A673 (cell line): Measurements from ENCODE around the gene CASQ1. TPM values are rescaled to one million over a fixed set of nuclear protein-coding genes. Genes with fewer than 3 reads are reported as not detected.

ENCODE experiments used
- BruUV-seq: library from RNA; stranded (reverse); fragments of 400-500 nt; replicated peaks from 2 replicates; lab custom pipeline; 2021; lab: Mats Ljungman, UMichigan
- CTCF ChIA-PET: fragments of 300-600 bp; sonication (Branson Sonifier 250); formaldehyde crosslinking; loops from one replicate; lab custom pipeline; 2022; ENCODE audit warnings: antibody characterized with exemption; lab: Charles Lee
- POLR2A ChIA-PET: fragments of 300-600 bp; sonication (Branson Sonifier 250); formaldehyde crosslinking; loops from one replicate; lab custom pipeline; 2022; ENCODE audit warnings: antibody characterized with exemption; ENCODE audit not compliant: low non-redundant PET; lab: Charles Lee
- DNase-seq: peaks from one replicate; pipeline ENCODE4 v3.0.0-alpha.2; 2015; ENCODE audit warnings: low spot score
- H3K27ac ChIP-seq: fragments of 200-600 bp; sonication (generic); 2 replicates; pipeline ENCODE4 v1.5.1; 2016; ENCODE audit warnings: mixed run types, low read depth, mild to moderate bottlenecking, mixed read lengths, antibody characterized with exemption, low read length; ENCODE audit not compliant: poor library complexity, severe bottlenecking
- H3K27me3 ChIP-seq: fragments of 200-600 bp; sonication (generic); replicated peaks from 2 replicates; pipeline ENCODE4 v1.6.1; 2017; ENCODE audit warnings: mixed run types, low read depth, mild to moderate bottlenecking, mixed read lengths, antibody characterized with exemption, low read length; ENCODE audit not compliant: insufficient read depth, poor library complexity
- H3K36me3 ChIP-seq: fragments of 200-600 bp; sonication (generic); 2 replicates; pipeline ENCODE4 v1.6.1; 2016; ENCODE audit warnings: mixed run types, mild to moderate bottlenecking, mixed read lengths, antibody characterized with exemption, low read length; ENCODE audit not compliant: insufficient read depth, poor library complexity, severe bottlenecking
- H3K4me1 ChIP-seq: fragments of 200-600 bp; sonication (generic); 2 replicates; pipeline ENCODE4 v1.6.1; 2017; ENCODE audit warnings: mixed run types, mild to moderate bottlenecking, mixed read lengths, antibody characterized with exemption, low read length; ENCODE audit not compliant: insufficient read depth, poor library complexity, severe bottlenecking
- H3K4me3 ChIP-seq: fragments of 200-600 bp; sonication (generic); 2 replicates; pipeline ENCODE4 v1.5.1; 2016; ENCODE audit warnings: low read depth, mixed run types, mild to moderate bottlenecking, mixed read lengths, low read length; ENCODE audit not compliant: poor library complexity, severe bottlenecking
- H3K9me3 ChIP-seq: fragments of 200-600 bp; sonication (generic); 2 replicates; pipeline ENCODE4 v1.6.1; 2016; ENCODE audit warnings: mixed run types, low read depth, mild to moderate bottlenecking, mixed read lengths, antibody characterized with exemption, low read length; ENCODE audit not compliant: poor library complexity, severe bottlenecking
- EZH2 ChIP-seq: fragments of 200-600 bp; sonication (generic); IDR thresholded peaks from 2 replicates; pipeline ENCODE4 v1.6.1; 2017; ENCODE audit warnings: borderline replicate concordance, low read depth, mild to moderate bottlenecking, mixed read lengths, antibody characterized with exemption, low read length; ENCODE audit not compliant: poor library complexity, severe bottlenecking
- intact Hi-C: fragments of 100-400 bp; cut with micrococcal nuclease; formaldehyde crosslinking; loops from one replicate; pipeline ENCODE4 v1.10.0; 2022; ENCODE audit not compliant: unreplicated experiment
- total RNA-seq: library from RNA; stranded (reverse); gene quantifications from 2 replicates; pipeline ENCODE4 v1.2.3, GENCODE V29; 2021
- TF ChIP-seq, protein P1 (sequence below): fragments of 300-800, 200-600 bp; sonication (generic); conservative IDR thresholded peaks from 2 replicates; pipeline ENCODE4 v1.5.1; 2017; ENCODE audit warnings: low read depth, mild to moderate bottlenecking, antibody characterized with exemption, low read length, moderate library complexity, mixed read lengths

Gene CASQ1
- total RNA-seq, 1 experiment from 2014 or later, result not detected

DNA sequence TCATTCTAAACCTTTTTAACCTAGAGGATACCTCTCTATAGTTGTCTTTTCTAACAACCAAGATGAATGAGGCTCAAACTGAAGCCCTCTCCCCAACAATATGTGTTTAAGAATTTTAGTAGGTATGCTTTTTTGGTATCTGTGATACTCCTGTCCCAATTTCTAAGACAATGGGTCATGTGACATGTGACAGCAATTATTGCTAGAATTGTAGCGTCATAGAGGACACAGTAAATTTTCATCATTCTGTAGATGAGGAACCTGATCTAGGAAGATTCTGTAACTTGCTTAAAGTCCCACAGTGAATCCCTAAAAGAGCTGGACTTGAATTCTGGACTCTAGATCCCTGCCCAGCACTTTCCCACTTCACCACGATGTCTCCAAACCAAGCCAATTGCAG is 11.6 kb upstream of the CASQ1 start:
- DNase-seq, result no peak

DNA sequence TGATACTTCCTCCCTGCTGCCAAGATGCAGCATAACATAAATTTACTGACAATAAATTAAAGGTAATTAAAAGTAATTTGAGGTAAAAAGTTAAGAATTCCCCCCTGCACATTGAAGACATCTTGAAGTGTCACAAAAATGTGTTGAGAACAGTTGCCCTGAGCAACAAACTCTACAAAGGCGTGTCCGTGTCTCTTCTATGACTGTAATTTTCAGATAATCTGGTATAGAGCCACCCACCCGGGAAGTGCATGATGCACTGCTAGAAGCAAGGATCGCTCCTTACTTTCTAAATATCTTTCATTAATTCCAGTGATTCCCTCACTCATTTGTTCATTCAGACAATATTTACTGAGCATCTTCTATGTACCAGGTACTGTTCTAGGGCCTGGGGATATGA is 11.0 kb upstream of the CASQ1 start:
- no peak for DNase-seq
- no TSS peak for BruUV-seq
- Histone ChIP-seq H3K36me3 (no peaks in the 10 kb centered on the region), H3K27me3 (no peaks in the 10 kb centered on the region), H3K4me3 (no peak overlapping the region), H3K27ac (no peak overlapping the region), H3K4me1 (no peaks in the 10 kb centered on the region), H3K9me3 (no peaks in the 10 kb centered on the region)
- intact Hi-C loops, result no loop called here
- ChIA-PET CTCF (no interaction called here), POLR2A (no interaction called here)
- TF ChIP-seq EZH2, result no peak
- TF ChIP-seq, protein P1, sequence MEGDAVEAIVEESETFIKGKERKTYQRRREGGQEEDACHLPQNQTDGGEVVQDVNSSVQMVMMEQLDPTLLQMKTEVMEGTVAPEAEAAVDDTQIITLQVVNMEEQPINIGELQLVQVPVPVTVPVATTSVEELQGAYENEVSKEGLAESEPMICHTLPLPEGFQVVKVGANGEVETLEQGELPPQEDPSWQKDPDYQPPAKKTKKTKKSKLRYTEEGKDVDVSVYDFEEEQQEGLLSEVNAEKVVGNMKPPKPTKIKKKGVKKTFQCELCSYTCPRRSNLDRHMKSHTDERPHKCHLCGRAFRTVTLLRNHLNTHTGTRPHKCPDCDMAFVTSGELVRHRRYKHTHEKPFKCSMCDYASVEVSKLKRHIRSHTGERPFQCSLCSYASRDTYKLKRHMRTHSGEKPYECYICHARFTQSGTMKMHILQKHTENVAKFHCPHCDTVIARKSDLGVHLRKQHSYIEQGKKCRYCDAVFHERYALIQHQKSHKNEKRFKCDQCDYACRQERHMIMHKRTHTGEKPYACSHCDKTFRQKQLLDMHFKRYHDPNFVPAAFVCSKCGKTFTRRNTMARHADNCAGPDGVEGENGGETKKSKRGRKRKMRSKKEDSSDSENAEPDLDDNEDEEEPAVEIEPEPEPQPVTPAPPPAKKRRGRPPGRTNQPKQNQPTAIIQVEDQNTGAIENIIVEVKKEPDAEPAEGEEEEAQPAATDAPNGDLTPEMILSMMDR, result no peak

More for the DNA sequence above, 11.6 kb upstream of the CASQ1 start:
- H3K9me3 ChIP-seq, result no peaks in the 10 kb centered on the region
- no peaks in the 10 kb centered on the region for H3K27me3 ChIP-seq
- no peak overlapping the region for H3K27ac ChIP-seq
- ChIA-PET CTCF (no interaction called here), POLR2A (no interaction called here)
- intact Hi-C loops, result no loop called here
- no TSS peak for BruUV-seq
- H3K4me1 ChIP-seq, result no peaks in the 10 kb centered on the region
- H3K36me3 ChIP-seq, result no peaks in the 10 kb centered on the region
- H3K4me3 ChIP-seq, result no peak overlapping the region
- no peak for TF ChIP-seq EZH2
- TF ChIP-seq, protein P1, result no peak

DNA sequence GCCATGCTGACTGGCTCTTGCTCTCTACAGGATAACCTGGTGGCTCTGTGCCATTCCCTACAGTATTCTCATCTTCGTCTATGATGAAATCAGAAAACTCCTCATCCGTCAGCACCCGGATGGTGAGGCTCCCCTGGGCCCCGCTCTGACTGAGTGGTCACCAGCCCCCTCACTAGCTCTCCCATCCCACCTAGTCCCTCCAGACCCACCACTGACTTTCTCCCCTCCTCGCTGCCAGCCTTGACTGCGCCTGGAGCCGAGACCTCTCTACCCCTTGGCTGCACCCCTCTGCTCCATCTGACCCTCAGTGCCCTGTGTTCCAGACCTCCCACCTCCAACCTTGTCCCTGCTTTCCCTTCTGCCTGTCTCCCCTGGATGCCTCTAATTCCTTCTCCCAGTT is 4.1 kb upstream of the CASQ1 start:
- H3K36me3 ChIP-seq, result no peaks in the 10 kb centered on the region
- no TSS peak for BruUV-seq
- H3K4me1 ChIP-seq, result no peaks in the 10 kb centered on the region
- ChIA-PET POLR2A (no interaction called here), CTCF (no interaction called here)
- no peak for TF ChIP-seq EZH2
- TF ChIP-seq, protein P1, result no peak
- H3K4me3 ChIP-seq, result no peak overlapping the region
- H3K27me3 ChIP-seq, result no peaks in the 10 kb centered on the region
- DNase-seq, result no peak
- intact Hi-C loops, result no loop called here
- H3K9me3 ChIP-seq, result no peaks in the 10 kb centered on the region
- no peak overlapping the region for H3K27ac ChIP-seq
